Hepatocyte (in vitro differentiated cells): ENCODE measurements around the gene LRRC3. TPM values are rescaled to one million over a fixed set of nuclear protein-coding genes. Genes with fewer than 3 reads are reported as not detected.

Source experiments
- DNase-seq: peaks from one replicate; pipeline ENCODE4 v3.0.0-alpha.2; 2016; ENCODE audit warnings: low spot score
- H2AFZ ChIP-seq: fragments of 200-600 bp; sonication (generic); 2 replicates; pipeline ENCODE4 v1.6.0; 2016; ENCODE audit warnings: antibody characterized with exemption, mild to moderate bottlenecking
- H3K27ac ChIP-seq: fragments of 200-600 bp; sonication (generic); 2 replicates; pipeline ENCODE4 v1.5.1; 2016; ENCODE audit warnings: mild to moderate bottlenecking
- H3K27me3 ChIP-seq: fragments of 200-600 bp; sonication (generic); 2 replicates; pipeline ENCODE4 v1.6.1; 2016
- H3K36me3 ChIP-seq: fragments of 200-600 bp; sonication (generic); replicated peaks from 2 replicates; pipeline ENCODE4 v1.5.1; 2016; ENCODE audit warnings: low read depth; ENCODE audit not compliant: insufficient read depth
- H3K4me1 ChIP-seq: fragments of 200-600 bp; sonication (generic); 2 replicates; pipeline ENCODE4 v1.5.1; 2016; ENCODE audit warnings: mild to moderate bottlenecking, moderate library complexity; ENCODE audit not compliant: insufficient read depth
- H3K4me2 ChIP-seq: fragments of 200-600 bp; sonication (generic); 2 replicates; pipeline ENCODE4 v1.6.0; 2016
- H3K4me3 ChIP-seq: fragments of 200-600 bp; sonication (generic); 2 replicates; pipeline ENCODE4 v1.5.1; 2016; ENCODE audit warnings: mild to moderate bottlenecking
- H3K79me2 ChIP-seq: fragments of 200-600 bp; sonication (generic); 2 replicates; pipeline ENCODE4 v1.6.0; 2017; ENCODE audit warnings: mild to moderate bottlenecking
- H3K9me2 ChIP-seq: fragments of 200-600 bp; sonication (generic); replicated peaks from 2 replicates; pipeline ENCODE4 v1.6.0; 2017; ENCODE audit warnings: mild to moderate bottlenecking; ENCODE audit not compliant: insufficient read depth
- H3K9me3 ChIP-seq: fragments of 200-600 bp; sonication (generic); 2 replicates; pipeline ENCODE4 v1.5.1; 2016; ENCODE audit warnings: low read depth, mild to moderate bottlenecking
- H4K20me1 ChIP-seq: fragments of 200-600 bp; sonication (generic); 2 replicates; pipeline ENCODE4 v1.6.0; 2016; ENCODE audit warnings: mild to moderate bottlenecking; ENCODE audit not compliant: insufficient read depth, poor library complexity, severe bottlenecking
- CTCF ChIP-seq: fragments of 200-600 bp; sonication (generic); IDR thresholded peaks from 2 replicates; pipeline ENCODE4 v1.5.1; 2016; ENCODE audit warnings: antibody characterized with exemption, mild to moderate bottlenecking; ENCODE audit not compliant: poor library complexity
- EZH2 ChIP-seq: fragments of 200-600 bp; sonication (generic); IDR thresholded peaks from 2 replicates; pipeline ENCODE4 v1.6.1; 2016; ENCODE audit warnings: antibody characterized with exemption, mild to moderate bottlenecking, borderline replicate concordance
- EZH2phosphoT487 ChIP-seq: fragments of 200-600 bp; sonication (generic); IDR thresholded peaks from one replicate; pipeline ENCODE4 v1.6.1; 2018; ENCODE audit warnings: antibody characterized with exemption, mild to moderate bottlenecking, low read depth, moderate library complexity; ENCODE audit not compliant: unreplicated experiment, severe bottlenecking
- WGBS: methylation state at CpG from one replicate; pipeline ENCODE4 v1.1.6; 2016; ENCODE audit warnings: low lambda C conversion rate; ENCODE audit errors: missing lambda C conversion rate; 5-methylcytosine and 5-hydroxymethylcytosine counted together
- polyA plus RNA-seq: library from polyadenylated mRNA; unstranded; fragments of >200 nt; fragmentation: Nextera tagmentation; extraction: Ambion mirVana; gene quantifications from 2 replicates; pipeline ENCODE4 v1.2.1, GENCODE V29; 2016
- total RNA-seq: library from RNA; depleted of rRNA; stranded (reverse); fragments of >200 nt; gene quantifications from 2 replicates; pipeline ENCODE4 v1.2.3, GENCODE V29; 2014

Gene LRRC3
- total and polyA plus RNA-seq, 2 experiments from 2014 or later: 7.2 to 7.3 TPM

DNA sequence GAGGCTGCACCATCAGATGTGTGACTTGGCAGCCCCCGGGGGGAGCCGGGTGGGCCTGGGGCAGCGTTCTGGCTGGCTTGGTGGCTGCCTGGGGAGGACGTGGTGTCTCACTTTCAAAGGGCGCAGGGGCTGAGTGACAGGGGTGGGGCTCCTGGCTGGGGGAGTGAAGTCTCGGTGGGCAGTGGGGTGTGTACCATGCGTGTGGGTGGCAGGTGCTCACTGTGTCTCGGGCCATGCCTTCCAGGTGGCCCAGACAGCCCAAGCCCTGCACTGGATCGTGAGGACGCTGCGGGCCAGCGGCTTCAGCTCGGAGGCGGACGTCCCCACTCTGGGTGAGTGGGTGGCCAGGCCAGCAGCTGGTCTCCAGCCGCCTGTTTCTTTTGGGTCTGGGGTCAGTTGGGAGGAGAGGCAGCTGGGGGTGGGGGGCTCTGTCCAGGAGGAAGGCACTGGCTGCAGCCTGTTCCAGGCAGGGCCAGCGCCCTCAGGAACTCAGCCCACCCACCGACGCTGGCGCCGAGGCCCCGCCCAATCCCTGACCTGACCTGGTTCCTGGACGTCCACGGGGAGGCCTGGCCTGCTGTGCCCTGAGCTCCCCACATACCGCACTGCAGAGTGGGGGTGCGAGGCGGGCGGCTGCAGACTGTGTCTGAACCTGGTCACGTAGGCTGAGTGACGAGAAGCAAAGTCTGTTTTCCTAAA is 30.6 kb upstream of the LRRC3 start:
- DNase-seq: no peak
- no peak for TF ChIP-seq CTCF
- TF ChIP-seq EZH2: no peak
- no peak for TF ChIP-seq EZH2phosphoT487
- Histone ChIP-seq H3K4me3 (no peak overlapping the region), H4K20me1 (no peaks in the 10 kb centered on the region), H3K9me2 (no peaks in the 10 kb centered on the region), H3K79me2 (no peaks in the 10 kb centered on the region), H2AFZ (no peak overlapping the region), H3K27ac (no peak overlapping the region), H3K27me3 (no peaks in the 10 kb centered on the region), H3K4me2 (no peak overlapping the region), H3K4me1 (no peaks in the 10 kb centered on the region), H3K36me3 (no peaks in the 10 kb centered on the region), H3K9me3 (no peaks in the 10 kb centered on the region)
- 89% methylated on average over 24 of the region's 30 CpGs for WGBS

DNA sequence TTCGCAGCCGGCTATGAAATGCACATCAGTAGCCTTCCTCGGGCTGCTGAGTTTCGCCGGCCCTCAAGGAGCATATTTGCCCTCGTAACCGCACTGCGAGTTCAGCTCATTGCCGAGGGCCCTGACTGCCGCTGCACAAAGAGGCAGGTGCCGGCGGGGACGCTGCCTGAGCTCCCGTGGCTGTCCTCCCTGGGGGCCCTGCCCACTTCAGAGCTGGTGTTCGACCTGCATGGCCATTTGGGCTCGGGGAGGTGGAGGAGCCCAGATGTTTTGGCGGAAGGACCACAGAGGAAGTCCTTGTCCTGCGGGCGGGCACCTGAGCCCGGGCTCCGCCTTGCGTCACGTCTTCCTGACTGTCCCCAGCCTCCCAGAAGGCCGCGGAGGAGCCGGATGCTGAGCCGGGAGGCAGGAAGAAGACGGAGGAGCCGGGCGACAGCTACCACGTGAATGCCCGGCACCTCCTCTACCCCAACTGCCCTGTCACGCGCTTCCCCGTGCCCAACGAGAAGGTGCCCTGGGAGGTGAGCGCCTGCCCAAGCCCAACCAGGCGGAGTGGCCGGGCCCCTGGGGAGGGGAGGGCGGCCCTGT is 29.9 kb upstream of the LRRC3 start:
- Histone ChIP-seq H3K4me1 (no peaks in the 10 kb centered on the region), H2AFZ (no peak overlapping the region), H3K9me2 (no peaks in the 10 kb centered on the region), H3K4me2 (no peak overlapping the region), H3K27ac (no peak overlapping the region), H3K27me3 (no peaks in the 10 kb centered on the region), H4K20me1 (no peaks in the 10 kb centered on the region), H3K36me3 (no peaks in the 10 kb centered on the region), H3K79me2 (no peaks in the 10 kb centered on the region), H3K4me3 (no peak overlapping the region), H3K9me3 (no peaks in the 10 kb centered on the region)
- no peak for TF ChIP-seq EZH2phosphoT487
- TF ChIP-seq CTCF: no peak
- no peak for TF ChIP-seq EZH2
- WGBS: 91% methylated on average over 34 of the region's 40 CpGs
- no peak for DNase-seq

GRCh38 chr21:44425895-44426662 is 29.2 kb upstream of the LRRC3 start:
- H3K4me1 ChIP-seq: no peaks in the 10 kb centered on the region
- DNase-seq: no peak
- H3K9me2 ChIP-seq: no peaks in the 10 kb centered on the region
- no peaks in the 10 kb centered on the region for H3K9me3 ChIP-seq
- TF ChIP-seq CTCF (no peak), EZH2phosphoT487 (no peak), EZH2 (no peak)
- H4K20me1 ChIP-seq: no peaks in the 10 kb centered on the region
- no peaks in the 10 kb centered on the region for H3K27me3 ChIP-seq
- 94% methylated on average over 8 of the region's 13 CpGs for WGBS
- no peak overlapping the region for H3K4me2 ChIP-seq
- H3K36me3 ChIP-seq: no peaks in the 10 kb centered on the region
- no peaks in the 10 kb centered on the region for H3K79me2 ChIP-seq
- no peak overlapping the region for H3K4me3 ChIP-seq
- H3K27ac ChIP-seq: no peak overlapping the region
- H2AFZ ChIP-seq: no peak overlapping the region
